H1 (cell line): ENCODE results near the gene CNTF. TPM values are rescaled to one million over a fixed set of nuclear protein-coding genes. Genes with fewer than 3 reads are reported as not detected.
A peak's percentile ranks its signal among the peaks of the same experiment; 100 is the strongest.

Experiments
- CTCF ChIA-PET: fragments of 300-600 bp; sonication (Branson Sonifier 250); formaldehyde crosslinking; loops from one replicate; lab custom pipeline; 2021; ENCODE audit not compliant: partially characterized antibody; lab: Charles Lee
- POLR2A ChIA-PET: fragments of 300-600 bp; sonication (Branson Sonifier 250); formaldehyde crosslinking; loops from one replicate; lab custom pipeline; 2021; ENCODE audit warnings: inconsistent platforms; ENCODE audit not compliant: partially characterized antibody; lab: Charles Lee
- DNase-seq, 2 experiments: peaks; one replicate each; pipeline versions ENCODE4 v3.0.0 to v3.0.0-alpha.2; 2010 to 2022; ENCODE audit warnings: low spot score in 2 of 2, low read depth in 1 of 2, mixed read lengths in 1 of 2
- FAIRE-seq: peaks from 2 replicates; lab custom pipeline; 2011; peaks lifted over from hg19 to GRCh38; lab: Jason Lieb, UNC
- H2AFZ ChIP-seq: 2 replicates; pipeline ENCODE4 v1.8.1; 2012; ENCODE audit warnings: low read length, inconsistent platforms
- H2AK5ac ChIP-seq: 2 replicates; pipeline ENCODE4 v1.6.1; 2013; ENCODE audit warnings: low read depth, low read length
- H2BK120ac ChIP-seq: replicated peaks from 2 replicates; pipeline ENCODE3; 2013; ENCODE audit warnings: low read depth, low read length, inconsistent platforms
- H2BK12ac ChIP-seq: 2 replicates; pipeline ENCODE4 v1.6.1; 2013; ENCODE audit warnings: low read depth, low read length
- H2BK15ac ChIP-seq: 2 replicates; pipeline ENCODE4 v1.6.1; 2013; ENCODE audit warnings: low read length
- H2BK20ac ChIP-seq: 2 replicates; pipeline ENCODE4 v1.6.1; 2013; ENCODE audit warnings: low read length
- H2BK5ac ChIP-seq: 2 replicates; pipeline ENCODE4 v1.6.1; 2013; ENCODE audit warnings: low read depth, low read length
- H3K14ac ChIP-seq: 2 replicates; pipeline ENCODE4 v1.6.1; 2013; ENCODE audit warnings: inconsistent platforms; ENCODE audit not compliant: insufficient read length
- H3K18ac ChIP-seq: 2 replicates; pipeline ENCODE4 v1.6.1; 2013; ENCODE audit warnings: low read length; ENCODE audit errors: extremely low read depth
- H3K23ac ChIP-seq: 2 replicates; pipeline ENCODE4 v1.6.1; 2013; ENCODE audit warnings: inconsistent platforms; ENCODE audit not compliant: insufficient read length
- H3K23me2 ChIP-seq: 2 replicates; pipeline ENCODE4 v1.6.1; 2013; ENCODE audit warnings: low read depth, low read length
- H3K27ac ChIP-seq: 2 replicates; pipeline ENCODE4 v1.6.1; 2011; ENCODE audit warnings: low read depth, low read length, inconsistent platforms
- H3K27me3 ChIP-seq, 4 experiments: replicated peaks in 1 of 4; 1 replicate in 1 of 4; 2 replicates in 3 of 4; pipeline versions ENCODE4 v1.6.1 to v1.8.1; 2011 to 2013; ENCODE audit warnings: low read length in 3 of 4, mild to moderate bottlenecking in 3 of 4, inconsistent platforms in 2 of 4, mixed read lengths in 2 of 4, moderate library complexity in 1 of 4; ENCODE audit not compliant: control insufficient read depth in 3 of 4, insufficient read depth in 3 of 4; ENCODE audit errors: extremely low read depth in 1 of 4
- H3K36me3 ChIP-seq, 4 experiments: 2 replicates each; pipeline versions ENCODE4 v1.6.1 to v1.8.1; 2011 to 2013; ENCODE audit warnings: mild to moderate bottlenecking in 4 of 4, low read length in 3 of 4, moderate library complexity in 2 of 4, control low read depth in 1 of 4, inconsistent platforms in 1 of 4; ENCODE audit not compliant: insufficient read depth in 4 of 4, control insufficient read depth in 2 of 4
- H3K4ac ChIP-seq: replicated peaks from 2 replicates; pipeline ENCODE3; 2013; ENCODE audit warnings: low read length, low read depth, mixed read lengths, inconsistent platforms; ENCODE audit not compliant: insufficient read length
- H3K4me1 ChIP-seq, 4 experiments: replicated peaks in 1 of 4; 1 replicate in 1 of 4; 2 replicates in 3 of 4; pipeline versions ENCODE4 v1.6.1 to v1.8.1; 2011 to 2013; ENCODE audit warnings: low read length in 3 of 4, inconsistent platforms in 2 of 4, mixed read lengths in 1 of 4; ENCODE audit not compliant: insufficient read depth in 4 of 4, control insufficient read depth in 3 of 4
- H3K4me2 ChIP-seq, 2 experiments: 2 replicates each; pipeline versions ENCODE4 v1.6.1 to v1.8.1; 2011 to 2013; ENCODE audit warnings: low read depth in 2 of 2, low read length in 2 of 2, control low read depth in 1 of 2, inconsistent platforms in 1 of 2, mild to moderate bottlenecking in 1 of 2; ENCODE audit not compliant: insufficient read depth in 1 of 2
- H3K4me3 ChIP-seq, 4 experiments: fragments of 200-600, 300-600 bp in 1 of 4; sonication (generic), shearing (Covaris generic), sonication (Bioruptor Twin) in 1 of 4; 2 replicates each; pipeline versions ENCODE4 v1.5.1 to v1.8.1; 2011 to 2016; ENCODE audit warnings: low read length in 4 of 4, low read depth in 3 of 4, control low read depth in 2 of 4, inconsistent platforms in 2 of 4, mild to moderate bottlenecking in 2 of 4, mixed read lengths in 1 of 4, moderate library complexity in 1 of 4; ENCODE audit not compliant: insufficient read depth in 2 of 4; ENCODE audit errors: extremely low read depth in 1 of 4
- H3K56ac ChIP-seq: replicated peaks from 2 replicates; pipeline ENCODE3; 2013; ENCODE audit warnings: low read depth, mild to moderate bottlenecking, mixed read lengths, low read length, inconsistent platforms; ENCODE audit not compliant: insufficient read length
- H3K79me1 ChIP-seq: 2 replicates; pipeline ENCODE4 v1.6.1; 2013; ENCODE audit warnings: low read depth, low read length, control low read depth
- H3K79me2 ChIP-seq, 2 experiments: 2 replicates each; pipeline versions ENCODE4 v1.6.1 to v1.8.1; 2012 to 2013; ENCODE audit warnings: low read length in 2 of 2, mild to moderate bottlenecking in 2 of 2, inconsistent platforms in 1 of 2; ENCODE audit not compliant: insufficient read depth in 2 of 2, control insufficient read depth in 1 of 2
- H3K9ac ChIP-seq, 4 experiments: replicated peaks in 1 of 4; 1 replicate in 1 of 4; 2 replicates in 3 of 4; pipeline versions ENCODE4 v1.6.1 to v1.8.1; 2011 to 2013; ENCODE audit warnings: low read depth in 3 of 4, low read length in 3 of 4, control low read depth in 2 of 4, mild to moderate bottlenecking in 2 of 4, moderate library complexity in 2 of 4, inconsistent platforms in 1 of 4; ENCODE audit errors: extremely low read depth in 1 of 4
- H3K9me3 ChIP-seq, 2 experiments: 2 replicates each; pipeline versions ENCODE4 v1.6.1 to v1.8.1; 2012 to 2013; ENCODE audit warnings: mild to moderate bottlenecking in 2 of 2, moderate library complexity in 2 of 2, control low read depth in 1 of 2, inconsistent platforms in 1 of 2, low read depth in 1 of 2, low read length in 1 of 2, mixed read lengths in 1 of 2; ENCODE audit not compliant: insufficient read depth in 2 of 2
- H4K20me1 ChIP-seq, 2 experiments: replicated peaks in 1 of 2; 2 replicates each; pipeline versions ENCODE3 to v1.8.1; 2011 to 2013; ENCODE audit warnings: inconsistent platforms in 2 of 2, low read length in 2 of 2, mild to moderate bottlenecking in 1 of 2; ENCODE audit not compliant: insufficient read depth in 2 of 2, control insufficient read depth in 1 of 2
- H4K5ac ChIP-seq: 2 replicates; pipeline ENCODE4 v1.6.1; 2013; ENCODE audit warnings: low read length, low read depth, mixed read lengths, inconsistent platforms; ENCODE audit not compliant: insufficient read length
- H4K8ac ChIP-seq: 2 replicates; pipeline ENCODE4 v1.8.0; 2013; ENCODE audit warnings: mild to moderate bottlenecking, moderate library complexity, low read length, inconsistent platforms; ENCODE audit not compliant: insufficient read depth; ENCODE audit errors: extremely low read depth
- H4K91ac ChIP-seq: replicated peaks from 2 replicates; pipeline ENCODE3; 2013; ENCODE audit warnings: low read length, mixed read lengths, inconsistent platforms; ENCODE audit not compliant: insufficient read length
- ATF3 ChIP-seq: IDR thresholded peaks from 2 replicates; pipeline ENCODE4 v1.6.1; 2011; ENCODE audit warnings: low read depth, mild to moderate bottlenecking, low read length; ENCODE audit not compliant: insufficient read depth
- CHD1 ChIP-seq: IDR thresholded peaks from 2 replicates; pipeline ENCODE4 v1.6.1; 2012; ENCODE audit warnings: low read depth, low read length, improper control_type of control experiment
- CREB1 ChIP-seq: IDR thresholded peaks from 2 replicates; pipeline ENCODE4 v1.6.1; 2012; ENCODE audit warnings: inconsistent platforms
- GABPA ChIP-seq: IDR thresholded peaks from 2 replicates; pipeline ENCODE4 v1.6.1; 2011; ENCODE audit warnings: mild to moderate bottlenecking, low read length, moderate library complexity, borderline replicate concordance; ENCODE audit not compliant: insufficient read depth
- HDAC6 ChIP-seq: IDR thresholded peaks from one replicate; pipeline ENCODE4 v1.7.1; 2012; ENCODE audit warnings: low read depth, mild to moderate bottlenecking, inconsistent platforms, low read length, moderate library complexity
- MAX ChIP-seq: IDR thresholded peaks from 2 replicates; pipeline ENCODE4 v1.6.1; 2012; ENCODE audit warnings: inconsistent platforms
- PHF8 ChIP-seq: fragments of 200-600 bp; sonication (generic); conservative IDR thresholded peaks from 2 replicates; pipeline ENCODE4 v1.7.1; 2012; ENCODE audit warnings: low read depth, mild to moderate bottlenecking, inconsistent platforms, low read length, moderate library complexity
- SIX5 ChIP-seq: IDR thresholded peaks from 2 replicates; pipeline ENCODE4 v1.6.1; 2011; ENCODE audit warnings: mild to moderate bottlenecking, low read depth, low read length
- SP1 ChIP-seq: IDR thresholded peaks from 2 replicates; pipeline ENCODE4 v1.6.1; 2011; ENCODE audit warnings: low read depth, low read length
- TAF1 ChIP-seq: IDR thresholded peaks from 2 replicates; pipeline ENCODE4 v1.6.1; 2011; ENCODE audit warnings: mild to moderate bottlenecking, low read depth, low read length
- YY1 ChIP-seq: IDR thresholded peaks from 2 replicates; pipeline ENCODE4 v1.6.1; 2011; ENCODE audit warnings: low read depth, mild to moderate bottlenecking, low read length
- ZNF274 ChIP-seq: IDR thresholded peaks from 2 replicates; pipeline ENCODE4 v1.7.0; 2012; ENCODE audit warnings: low read length, borderline replicate concordance; ENCODE audit errors: extremely low read depth
- WGBS, 2 experiments: shearing (Covaris generic) in 1 of 2; methylation state at CpG; one replicate each; pipeline versions ENCODE4 v1.1.6 to v1.1.7; 2013 to 2015; ENCODE audit warnings: low lambda C conversion rate in 2 of 2, mixed read lengths in 2 of 2, inconsistent platforms in 1 of 2, low coverage in 1 of 2, missing lambda C conversion rate in 1 of 2; ENCODE audit not compliant: insufficient replicate concordance in 2 of 2, insufficient coverage in 1 of 2, insufficient read length in 1 of 2; ENCODE audit errors: extremely low coverage in 1 of 2, missing lambda C conversion rate in 1 of 2; 5-methylcytosine and 5-hydroxymethylcytosine counted together
- polyA plus RNA-seq, 7 experiments: library from polyadenylated mRNA; depleted of rRNA in 3 of 7; stranded (reverse) in 5 of 7; unstranded in 2 of 7; fragments of >200 nt in 5 of 7; fragments of 200-250 nt in 2 of 7; gene quantifications; 1 replicate in 5 of 7; 2 replicates in 1 of 7; 4 replicates in 1 of 7; pipeline versions ENCODE4 v1.2.1 to v1.2.3, GENCODE V29; 2011 to 2013; ENCODE audit warnings: missing spikeins in 2 of 7, mixed read lengths in 2 of 7
- total RNA-seq: library from RNA; stranded (reverse); fragmentation: NEBNext Ultra II Directional; extraction: Animal tissue kit (Norgen Biotek cat#: 25700); gene quantifications from 2 replicates; pipeline ENCODE4 v1.2.1, GENCODE V29; 2021

Gene CNTF
- total and polyA plus RNA-seq, 2 of the 8 experiments (the other 6 are each of a cell fraction or from before 2014, with no cell fraction given): 0.41 to 1.5 TPM

- peak overlapping the region; percentile 44 for H2AFZ ChIP-seq
- H3K36me3 ChIP-seq: peaks cover 0 to 7% (median 0%) of the 10 kb centered on the region in 4 experiments; a peak in 1 of 8 replicates
- WGBS, 2 experiments: 1% methylated on average over 33 of the region's 33 CpGs; no CpG with 5 or more reads in 1 of the 2 experiments
- peak overlapping the region; percentile 100 for H3K27ac ChIP-seq
- H3K4ac ChIP-seq: peak overlapping the region; percentile 11
- peak overlapping the region; percentile 78 for H2BK120ac ChIP-seq
- peaks cover 0 to 3% of the 10 kb centered on the region in 2 experiments for H4K20me1 ChIP-seq
- FAIRE-seq: peak; percentile 96
- peak overlapping the region; percentile 96 to 100 (median 98) for H3K4me3 ChIP-seq
- H3K14ac ChIP-seq: peak overlapping the region; percentile 73
- H3K27me3 ChIP-seq: no peaks in the 10 kb centered on the region
- peak overlapping the region; percentile 93 for H3K18ac ChIP-seq
- peaks cover 0 to 2% (median 2%) of the 10 kb centered on the region in 4 experiments; a peak in 4 of 7 replicates for H3K4me1 ChIP-seq
- peak overlapping the region; percentile 62; the same call in 1 of the 2 replicates for H2BK12ac ChIP-seq
- peaks cover 9 to 38% of the 10 kb centered on the region in 2 experiments; a peak in 3 of 4 replicates for H3K79me2 ChIP-seq
- 0 out of 2 replicates have a peak overlapping the region, but pooled peaks have one; percentile 46 for H2BK15ac ChIP-seq
- peak overlapping the region; percentile 78 to 82 for H3K4me2 ChIP-seq
- H3K23ac ChIP-seq: no peak overlapping the region
- ChIA-PET CTCF (interaction anchor here (1.2 to 3.1 kb wide), 3 partner anchors 10 to 570 kb away, joined by 4 to 26 read pairs (median 5); no protein-coding TSS in a partner anchor), POLR2A (interaction anchor here (0.6 to 2.0 kb wide), 13 partner anchors 8 to 941 kb away, joined by 3 to 13 read pairs (median 3); no protein-coding TSS in a partner anchor)
- peak overlapping the region; percentile 97 for H2BK5ac ChIP-seq
- H4K5ac ChIP-seq: peak overlapping the region; percentile 99
- H4K91ac ChIP-seq: peak overlapping the region; percentile 99
- no peaks in the 10 kb centered on the region for H3K9me3 ChIP-seq
- DNase-seq: peak; percentile 91
- peak overlapping the region; percentile 29; the same call in 1 of the 2 replicates for H2AK5ac ChIP-seq
- H3K56ac ChIP-seq: peak overlapping the region; percentile 97
- peak overlapping the region; percentile 99; the same call in 1 of the 2 replicates for H4K8ac ChIP-seq
- H2BK20ac ChIP-seq: no peak overlapping the region
- H3K9ac ChIP-seq: peak overlapping the region; percentile 88 to 100 (median 100)
- H3K23me2 ChIP-seq: no peaks in the 10 kb centered on the region
- H3K79me1 ChIP-seq: no peaks in the 10 kb centered on the region
- TF ChIP-seq SIX5 (peak; percentile 85), TAF1 (peak; percentile 2; the same call in 1 of the 2 replicates), ATF3 (no peak), ZNF274 (no peak), MAX (peak; percentile 66), YY1 (peak; percentile 95), CREB1 (peak; percentile 75), CHD1 (peak; percentile 84; the same call in 1 of the 2 replicates), PHF8 (0 out of 2 replicates have a peak, but pooled peaks have one; percentile 85), GABPA (peak; percentile 86; the same call in 1 of the 2 replicates), HDAC6 (no peak), SP1 (peak; percentile 68; the same call in 1 of the 2 replicates)
These were observed 44.3 kb upstream of the CNTF start for GRCh38 chr11:58578136-58578634.
